Transverse colon (tissue), 4 donors: Measurements from ENCODE around the gene SCAF8. TPM values are rescaled to one million over a fixed set of nuclear protein-coding genes. Genes with fewer than 3 reads are reported as not detected.
"Not testable (repeated sequence)": the region's sequence is repeated elsewhere in the genome, so short reads cannot be mapped to it uniquely, and the experiment has no call there.

Experiments used
- DNase-seq: peaks from one replicate; pipeline ENCODE4 v3.0.0-alpha.2; 2019
- H3K27ac ChIP-seq, 4 donors: fragments of 200-600 bp; sonication (generic); 2 replicates each; pipeline ENCODE4 v1.5.1; 2016 to 2018; ENCODE audit warnings: inconsistent platforms in 4 of 4
- H3K27me3 ChIP-seq: fragments of 200-600 bp; sonication (generic); 2 replicates; pipeline ENCODE4 v1.5.1; 2017; ENCODE audit warnings: inconsistent platforms
- H3K36me3 ChIP-seq, 4 donors: fragments of 200-600 bp; sonication (generic); 2 replicates each; pipeline ENCODE4 v1.5.1; 2017 to 2019; ENCODE audit warnings: inconsistent platforms in 4 of 4
- H3K4me1 ChIP-seq, 4 donors: fragments of 200-600 bp; sonication (generic); 2 replicates each; pipeline ENCODE4 v1.5.1; 2017 to 2020; ENCODE audit warnings: inconsistent platforms in 4 of 4
- H3K4me3 ChIP-seq, 4 donors: fragments of 200-600 bp; sonication (generic); 1 replicate in 1 of 4; 2 replicates in 3 of 4; pipeline versions ENCODE4 v1.5.1 to v1.6.1; 2017 to 2019; ENCODE audit warnings: inconsistent platforms in 4 of 4
- H3K9me3 ChIP-seq, 2 donors: fragments of 200-600 bp; sonication (generic); 2 replicates each; pipeline ENCODE4 v1.5.1; 2017 to 2019; ENCODE audit warnings: inconsistent platforms in 2 of 2
- CTCF ChIP-seq, 5 experiments: fragments of 200-600 bp in 3 of 5; fragments of 450-650 bp in 2 of 5; sonication (generic) in 3 of 5; IDR thresholded peaks; 1 replicate in 2 of 5; 2 replicates in 3 of 5; pipeline ENCODE4 v1.5.1; 2016 to 2017; ENCODE audit warnings: antibody characterized with exemption in 5 of 5, inconsistent platforms in 3 of 5, mild to moderate bottlenecking in 2 of 5, moderate library complexity in 1 of 5
- EP300 ChIP-seq: sonication (generic); formaldehyde crosslinking; IDR thresholded peaks from one replicate; pipeline ENCODE4 v1.6.1; 2017; ENCODE audit warnings: antibody characterized with exemption, low read depth
- POLR2A ChIP-seq: fragments of 450-650 bp; IDR thresholded peaks from one replicate; pipeline ENCODE4 v1.6.1; 2016; ENCODE audit warnings: antibody characterized with exemption, mild to moderate bottlenecking, moderate library complexity
- POLR2AphosphoS5 ChIP-seq, 3 donors: sonication (generic); formaldehyde crosslinking; IDR thresholded peaks; one replicate each; pipeline ENCODE4 v1.6.1; 2016; ENCODE audit warnings: antibody characterized with exemption in 3 of 3
- WGBS, 2 donors: methylation state at CpG; one replicate each; pipeline ENCODE4 v1.1.5; 2018; ENCODE audit warnings: low coverage in 1 of 2; 5-methylcytosine and 5-hydroxymethylcytosine counted together
- in situ Hi-C, 4 donors: fragments of 200-750 bp; cut with MboI; loops; one replicate each; pipeline versions ENCODE4 v1.15.0 to v1.15.1; 2017; ENCODE audit warnings: low sequenced_read_pairs in 3 of 4, low pct_ligation_motif_present in 1 of 4, low pct_unique_long_range_greater_than_20kb in 1 of 4
- intact Hi-C: fragments of 100-400 bp; cut with DNase I; formaldehyde crosslinking; loops from one replicate; pipeline ENCODE4 v1.15.1; 2023; ENCODE audit warnings: low total_unique reads
- total RNA-seq, 4 donors: library from RNA; depleted of rRNA; stranded (reverse); fragments of >200 nt; gene quantifications; one replicate each; pipeline ENCODE4 v1.1.0, GENCODE V29; 2016

The SCAF8 gene
- total RNA-seq, 4 donors from 2014 or later, result 32.2 to 38.6 (median 33.4) TPM

GRCh38 chr6:154742891-154743290, 9.7 kb downstream of the SCAF8 start:
- Histone ChIP-seq H3K27ac (no peak overlapping the region), H3K4me3 (no peak overlapping the region), H3K36me3 (no peaks in the 10 kb centered on the region), H3K9me3 (no peaks in the 10 kb centered on the region), H3K27me3 (no peaks in the 10 kb centered on the region), H3K4me1 (peaks cover 14 to 82% (median 25%) of the 10 kb centered on the region in 4 donors)
- no peak for TF ChIP-seq EP300
- no peak for TF ChIP-seq CTCF (IDR thresholded peaks at IDR 0.05)
- TF ChIP-seq POLR2A, result no peak
- no peak for TF ChIP-seq POLR2AphosphoS5 (IDR thresholded peaks at IDR 0.05)
- no peak for DNase-seq
- intact Hi-C loops (no loop called here), in situ Hi-C loops (no loop called here)
- 75 to 83% methylated on average over 4 of the region's 4 CpGs for WGBS, 2 donors

- in situ Hi-C loops, H3K27ac ChIP-seq, H3K4me3 ChIP-seq, H3K27me3 ChIP-seq, DNase-seq, intact Hi-C loops, H3K36me3 ChIP-seq, H3K9me3 ChIP-seq: not testable (repeated sequence)
- H3K4me1 ChIP-seq, result peaks cover 11 to 79% (median 16%) of the 10 kb centered on the region in 4 donors
- 85 to 93% methylated on average over 7 of the region's 7 CpGs for WGBS, 2 donors
Observed at GRCh38 chr6:154744029-154744745, 11.0 kb downstream of the SCAF8 start.

GRCh38 chr6:154745243-154745642, 12.0 kb downstream of the SCAF8 start:
- H3K9me3 ChIP-seq, result no peaks in the 10 kb centered on the region
- no peak overlapping the region for H3K4me3 ChIP-seq
- no peaks in the 10 kb centered on the region for H3K36me3 ChIP-seq
- no peak overlapping the region for H3K27ac ChIP-seq
- peaks cover 2 to 74% (median 11%) of the 10 kb centered on the region in 4 donors for H3K4me1 ChIP-seq
- TF ChIP-seq POLR2A, result no peak
- TF ChIP-seq EP300, result no peak
- no peak for TF ChIP-seq CTCF (IDR thresholded peaks at IDR 0.05)
- TF ChIP-seq POLR2AphosphoS5 (IDR thresholded peaks at IDR 0.05), result no peak
- 98% methylated on average over 2 of the region's 2 CpGs; no CpG with 5 or more reads in 1 of the 2 donors for WGBS, 2 donors
- H3K27me3 ChIP-seq, result no peaks in the 10 kb centered on the region
- intact Hi-C loops, result no loop called here
- in situ Hi-C loops, result no loop called here
- no peak for DNase-seq

- Histone ChIP-seq H3K36me3 (no peaks in the 10 kb centered on the region), H3K27ac (no peak overlapping the region), H3K4me1 (peaks cover 0 to 60% (median 11%) of the 10 kb centered on the region in 4 donors), H3K9me3 (no peaks in the 10 kb centered on the region), H3K4me3 (no peak overlapping the region), H3K27me3 (no peaks in the 10 kb centered on the region)
- intact Hi-C loops, result no loop called here
- 86 to 88% methylated on average over 2 to 3 of the region's 3 CpGs for WGBS, 2 donors
- TF ChIP-seq POLR2A (no peak), EP300 (no peak), CTCF (IDR thresholded peaks at IDR 0.05) (no peak), POLR2AphosphoS5 (IDR thresholded peaks at IDR 0.05) (no peak)
- DNase-seq, result no peak
- in situ Hi-C loops, result no loop called here
Observed at GRCh38 chr6:154749341-154749740, 16.1 kb downstream of the SCAF8 start.
